ENCODE measurements around the gene SH3D19.

SH3D19 gene

DNA sequence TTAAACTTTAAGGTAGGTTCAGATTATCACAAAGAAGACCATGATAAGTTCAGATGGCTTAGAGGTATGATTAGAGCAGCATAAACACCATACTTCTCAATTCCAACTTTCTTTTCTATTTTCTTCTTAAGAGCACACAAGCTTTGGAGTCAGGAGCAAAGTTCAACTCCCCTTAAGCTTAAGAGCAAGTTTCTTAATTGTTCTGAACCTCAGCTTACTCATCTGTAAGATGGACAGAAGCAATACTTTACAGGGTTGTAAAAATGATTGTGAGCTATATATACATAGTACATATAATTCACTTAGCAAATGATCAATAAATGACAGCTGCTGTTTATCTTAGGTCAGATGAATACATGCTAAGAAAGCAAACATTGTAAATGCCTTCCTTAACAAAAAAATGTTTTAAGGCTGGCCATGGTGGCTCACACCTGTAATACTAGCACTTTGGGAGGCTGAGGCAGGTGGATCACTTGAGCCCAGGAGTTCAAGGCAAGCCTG is 250.9 kb downstream of the SH3D19 start:
- no peak for DNase-seq

Data from NCI-H2081 treated with DMSO at 0.1 percent for 48 hours (cell line).